ENCODE data around the gene ITPKA. TPM values are rescaled to one million over a fixed set of nuclear protein-coding genes. Genes with fewer than 3 reads are reported as not detected.

ITPKA gene
- total and polyA plus RNA-seq, 2 of the 13 experiments (the other 11 are each of a cell fraction or from before 2014, with no cell fraction given) = 13.2 to 41.3 TPM

DNA sequence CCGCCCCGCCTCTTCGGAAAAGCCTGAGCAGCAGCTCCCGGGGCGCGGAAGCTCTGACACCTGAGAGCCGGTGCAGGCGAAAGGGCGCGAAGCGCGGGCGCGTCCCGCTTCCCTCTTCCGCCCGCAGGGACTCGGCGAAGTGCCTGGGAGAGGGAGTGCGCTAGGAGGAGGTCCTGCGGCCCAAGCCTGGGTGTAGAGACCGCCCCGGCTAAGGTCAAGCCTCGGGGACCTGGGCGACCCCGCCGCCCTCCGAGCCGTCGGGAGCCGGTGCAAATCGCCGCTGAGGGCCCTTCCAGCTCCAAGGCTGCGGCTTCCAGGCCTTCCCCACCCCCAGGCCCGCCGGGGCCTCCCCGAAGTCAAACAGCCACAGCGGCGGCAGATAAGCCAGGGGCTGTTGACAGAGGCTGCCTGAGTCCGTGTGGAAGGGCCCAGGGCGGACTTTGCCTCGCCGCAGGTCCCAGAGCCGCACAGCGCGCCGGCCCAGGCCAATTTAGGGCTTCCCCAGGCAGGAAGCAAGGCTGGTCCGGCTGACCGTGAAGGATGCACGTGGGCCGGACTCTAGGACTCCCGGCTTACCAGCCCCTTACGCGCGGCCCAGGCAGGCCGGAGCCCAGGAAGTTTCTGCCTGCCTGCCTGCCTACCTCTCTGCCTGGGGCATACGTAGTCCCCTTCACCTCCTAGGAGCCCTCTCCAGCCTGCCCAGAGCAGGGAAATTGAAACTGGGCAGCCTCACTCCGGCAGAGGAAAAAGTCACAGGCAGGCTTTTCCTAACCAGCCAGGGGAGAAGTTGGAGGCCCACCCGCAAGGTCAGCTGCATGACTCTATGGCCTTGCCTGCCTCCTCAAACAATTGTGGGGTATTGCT, 2.3 kb downstream of the ITPKA start (continued):
- TF ChIP-seq, protein P1, sequence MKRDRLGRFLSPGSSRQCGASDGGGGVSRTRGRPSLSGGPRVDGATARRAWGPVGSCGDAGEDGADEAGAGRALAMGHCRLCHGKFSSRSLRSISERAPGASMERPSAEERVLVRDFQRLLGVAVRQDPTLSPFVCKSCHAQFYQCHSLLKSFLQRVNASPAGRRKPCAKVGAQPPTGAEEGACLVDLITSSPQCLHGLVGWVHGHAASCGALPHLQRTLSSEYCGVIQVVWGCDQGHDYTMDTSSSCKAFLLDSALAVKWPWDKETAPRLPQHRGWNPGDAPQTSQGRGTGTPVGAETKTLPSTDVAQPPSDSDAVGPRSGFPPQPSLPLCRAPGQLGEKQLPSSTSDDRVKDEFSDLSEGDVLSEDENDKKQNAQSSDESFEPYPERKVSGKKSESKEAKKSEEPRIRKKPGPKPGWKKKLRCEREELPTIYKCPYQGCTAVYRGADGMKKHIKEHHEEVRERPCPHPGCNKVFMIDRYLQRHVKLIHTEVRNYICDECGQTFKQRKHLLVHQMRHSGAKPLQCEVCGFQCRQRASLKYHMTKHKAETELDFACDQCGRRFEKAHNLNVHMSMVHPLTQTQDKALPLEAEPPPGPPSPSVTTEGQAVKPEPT (CRISPR knock-in tag; IDR thresholded peaks at IDR 0.05; ENCODE audit: low read depth) = peak; percentile 64; the same call in 1 of the 2 replicates
- TF ChIP-seq ZC3H4 (CRISPR knock-in tag; IDR thresholded peaks at IDR 0.05; ENCODE audit: borderline replicate concordance) = no peak
- TF ChIP-seq, protein P2, sequence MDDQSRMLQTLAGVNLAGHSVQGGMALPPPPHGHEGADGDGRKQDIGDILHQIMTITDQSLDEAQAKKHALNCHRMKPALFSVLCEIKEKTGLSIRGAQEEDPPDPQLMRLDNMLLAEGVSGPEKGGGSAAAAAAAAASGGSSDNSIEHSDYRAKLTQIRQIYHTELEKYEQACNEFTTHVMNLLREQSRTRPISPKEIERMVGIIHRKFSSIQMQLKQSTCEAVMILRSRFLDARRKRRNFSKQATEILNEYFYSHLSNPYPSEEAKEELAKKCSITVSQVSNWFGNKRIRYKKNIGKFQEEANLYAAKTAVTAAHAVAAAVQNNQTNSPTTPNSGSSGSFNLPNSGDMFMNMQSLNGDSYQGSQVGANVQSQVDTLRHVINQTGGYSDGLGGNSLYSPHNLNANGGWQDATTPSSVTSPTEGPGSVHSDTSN (CRISPR knock-in tag; IDR thresholded peaks at IDR 0.05; ENCODE audit: borderline replicate concordance) = no peak
- peak; percentile 81 for TF ChIP-seq ARNTL (CRISPR knock-in tag; IDR thresholded peaks at IDR 0.05)
- no peak; the same call in none of the 2 replicates for TF ChIP-seq ZNF124 (CRISPR knock-in tag; IDR thresholded peaks at IDR 0.05)
- peak; percentile 74 for TF ChIP-seq ELF3 (CRISPR knock-in tag; IDR thresholded peaks at IDR 0.05)
- peak; percentile 69; the same call in 1 of the 2 replicates for TF ChIP-seq ARNT2 (CRISPR knock-in tag; IDR thresholded peaks at IDR 0.05; ENCODE audit: low read depth)
- TF ChIP-seq, protein P3, sequence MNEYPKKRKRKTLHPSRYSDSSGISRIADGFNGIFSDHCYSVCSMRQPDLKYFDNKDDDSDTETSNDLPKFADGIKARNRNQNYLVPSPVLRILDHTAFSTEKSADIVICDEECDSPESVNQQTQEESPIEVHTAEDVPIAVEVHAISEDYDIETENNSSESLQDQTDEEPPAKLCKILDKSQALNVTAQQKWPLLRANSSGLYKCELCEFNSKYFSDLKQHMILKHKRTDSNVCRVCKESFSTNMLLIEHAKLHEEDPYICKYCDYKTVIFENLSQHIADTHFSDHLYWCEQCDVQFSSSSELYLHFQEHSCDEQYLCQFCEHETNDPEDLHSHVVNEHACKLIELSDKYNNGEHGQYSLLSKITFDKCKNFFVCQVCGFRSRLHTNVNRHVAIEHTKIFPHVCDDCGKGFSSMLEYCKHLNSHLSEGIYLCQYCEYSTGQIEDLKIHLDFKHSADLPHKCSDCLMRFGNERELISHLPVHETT (CRISPR knock-in tag; conservative IDR thresholded peaks at IDR 0.05) = no peak; the same call in 1 of the 2 replicates
- TF ChIP-seq SAFB2 (CRISPR knock-in tag; IDR thresholded peaks at IDR 0.05; ENCODE audit: borderline replicate concordance, low read depth) = 0 out of 2 replicates have a peak, but pooled peaks have one; percentile 33
- TF ChIP-seq MAFF (IDR thresholded peaks at IDR 0.05; ENCODE audit: low read depth, low read length) = no peak
- TF ChIP-seq, protein P4, sequence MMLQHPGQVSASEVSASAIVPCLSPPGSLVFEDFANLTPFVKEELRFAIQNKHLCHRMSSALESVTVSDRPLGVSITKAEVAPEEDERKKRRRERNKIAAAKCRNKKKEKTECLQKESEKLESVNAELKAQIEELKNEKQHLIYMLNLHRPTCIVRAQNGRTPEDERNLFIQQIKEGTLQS (CRISPR knock-in tag; IDR thresholded peaks at IDR 0.05) = no peak
- peak; percentile 87; the same call in 1 of the 2 replicates for TF ChIP-seq ZSCAN29 (CRISPR knock-in tag; conservative IDR thresholded peaks at IDR 0.05)
- TF ChIP-seq HOXA5 (CRISPR knock-in tag; IDR thresholded peaks at IDR 0.05) = no peak; the same call in 1 of the 2 replicates
- TF ChIP-seq DMAP1 (CRISPR knock-in tag; IDR thresholded peaks at IDR 0.05) = peak; percentile 79
- peak; percentile 32 for TF ChIP-seq SRSF1 (optimal IDR thresholded peaks at IDR 0.05; ENCODE audit: low read depth, low read length)
- no peak for TF ChIP-seq HOXA9 (CRISPR knock-in tag; IDR thresholded peaks at IDR 0.05; ENCODE audit: borderline replicate concordance)
- peak; percentile 79 for TF ChIP-seq GATAD2A (CRISPR knock-in tag; IDR thresholded peaks at IDR 0.05)
- TF ChIP-seq CREM (IDR thresholded peaks at IDR 0.05) = peak; percentile 40; the same call in 1 of the 2 replicates
- TF ChIP-seq CREM (CRISPR knock-in tag; IDR thresholded peaks at IDR 0.05) = no peak
- peak; percentile 67; the same call in 1 of the 2 replicates for TF ChIP-seq ZSCAN20 (CRISPR knock-in tag; IDR thresholded peaks at IDR 0.05; ENCODE audit: borderline replicate concordance)
- TF ChIP-seq ZNF616 (CRISPR knock-in tag; IDR thresholded peaks at IDR 0.05; ENCODE audit: low read depth) = no peak; the same call in 1 of the 2 replicates
- 0 out of 2 replicates have a peak, but pooled peaks have one; percentile 29 for TF ChIP-seq ZNF773 (CRISPR knock-in tag; IDR thresholded peaks at IDR 0.05; ENCODE audit: borderline replicate concordance)
- peak; percentile 88; the same call in 1 of the 2 replicates for TF ChIP-seq ZNF768 (CRISPR knock-in tag; IDR thresholded peaks at IDR 0.05)
- peak; percentile 80 for TF ChIP-seq ZNF547 (CRISPR knock-in tag; IDR thresholded peaks at IDR 0.05)
- no peak for TF ChIP-seq EHMT2 (IDR thresholded peaks at IDR 0.05; ENCODE audit: borderline replicate concordance, low read depth, low read length)
- no peak; the same call in 1 of the 2 replicates for TF ChIP-seq SP5 (CRISPR knock-in tag; IDR thresholded peaks at IDR 0.05; ENCODE audit: borderline replicate concordance, low read depth)
